Smooth muscle cell (in vitro differentiated cells): Measurements from ENCODE around the gene MAST4. TPM values are rescaled to one million over a fixed set of nuclear protein-coding genes. Genes with fewer than 3 reads are reported as not detected.

ENCODE experiments used
- DNase-seq: peaks from one replicate; lab custom pipeline; 2025; ENCODE audit not compliant: unreplicated experiment; lab: John Stamatoyannopoulos, UW
- H2AFZ ChIP-seq: fragments of 200-600 bp; sonication (generic); 2 replicates; pipeline ENCODE4 v1.6.0; 2016; ENCODE audit warnings: antibody characterized with exemption, low read depth, mild to moderate bottlenecking
- H3F3A ChIP-seq: fragments of 200-600 bp; sonication (generic); 2 replicates; pipeline ENCODE4 v1.6.0; 2017; ENCODE audit warnings: antibody characterized with exemption, low read depth
- H3K27ac ChIP-seq: fragments of 200-600 bp; sonication (generic); 2 replicates; pipeline ENCODE4 v1.5.1; 2016; ENCODE audit warnings: low read depth, mild to moderate bottlenecking
- H3K27me3 ChIP-seq: fragments of 200-600 bp; sonication (generic); 2 replicates; pipeline ENCODE4 v1.6.1; 2016; ENCODE audit warnings: low read depth, mild to moderate bottlenecking
- H3K36me3 ChIP-seq: fragments of 200-600 bp; sonication (generic); 2 replicates; pipeline ENCODE4 v1.5.1; 2016; ENCODE audit warnings: low read depth
- H3K4me1 ChIP-seq: fragments of 200-600 bp; sonication (generic); 2 replicates; pipeline ENCODE4 v1.5.1; 2016; ENCODE audit warnings: low read depth
- H3K4me2 ChIP-seq: fragments of 200-600 bp; sonication (generic); 2 replicates; pipeline ENCODE4 v1.6.0; 2016; ENCODE audit warnings: mild to moderate bottlenecking
- H3K4me3 ChIP-seq: fragments of 200-600 bp; sonication (generic); 2 replicates; pipeline ENCODE4 v1.5.1; 2016; ENCODE audit warnings: mild to moderate bottlenecking
- H3K79me2 ChIP-seq: fragments of 200-600 bp; sonication (generic); 2 replicates; pipeline ENCODE4 v1.6.0; 2016; ENCODE audit warnings: low read depth, mild to moderate bottlenecking
- H3K9ac ChIP-seq: fragments of 200-600 bp; sonication (generic); 2 replicates; pipeline ENCODE4 v1.6.0; 2016; ENCODE audit warnings: low read depth
- H3K9me3 ChIP-seq: fragments of 200-600 bp; sonication (generic); replicated peaks from 2 replicates; pipeline ENCODE4 v1.5.1; 2016; ENCODE audit warnings: low read depth
- H4K20me1 ChIP-seq: fragments of 200-600 bp; sonication (generic); 2 replicates; pipeline ENCODE4 v1.6.0; 2016; ENCODE audit warnings: low read depth
- CTCF ChIP-seq: fragments of 200-600 bp; sonication (generic); IDR thresholded peaks from 2 replicates; pipeline ENCODE4 v1.5.1; 2017; ENCODE audit warnings: borderline replicate concordance, mild to moderate bottlenecking, antibody characterized with exemption; ENCODE audit not compliant: insufficient read depth, poor library complexity, severe bottlenecking
- WGBS: methylation state at CpG from one replicate; pipeline ENCODE4 v1.1.7; 2016; ENCODE audit warnings: low lambda C conversion rate; 5-methylcytosine and 5-hydroxymethylcytosine counted together
- polyA plus RNA-seq: library from polyadenylated mRNA; unstranded; fragments of >200 nt; fragmentation: Nextera tagmentation; extraction: Ambion mirVana; gene quantifications from 2 replicates; pipeline ENCODE4 v1.2.1, GENCODE V29; 2016
- total RNA-seq: library from RNA; depleted of rRNA; stranded (reverse); fragments of >200 nt; gene quantifications from 2 replicates; pipeline ENCODE4 v1.2.3, GENCODE V29; 2014

MAST4 gene
- total and polyA plus RNA-seq, 2 experiments from 2014 or later = 6.3 to 24.0 TPM

DNA sequence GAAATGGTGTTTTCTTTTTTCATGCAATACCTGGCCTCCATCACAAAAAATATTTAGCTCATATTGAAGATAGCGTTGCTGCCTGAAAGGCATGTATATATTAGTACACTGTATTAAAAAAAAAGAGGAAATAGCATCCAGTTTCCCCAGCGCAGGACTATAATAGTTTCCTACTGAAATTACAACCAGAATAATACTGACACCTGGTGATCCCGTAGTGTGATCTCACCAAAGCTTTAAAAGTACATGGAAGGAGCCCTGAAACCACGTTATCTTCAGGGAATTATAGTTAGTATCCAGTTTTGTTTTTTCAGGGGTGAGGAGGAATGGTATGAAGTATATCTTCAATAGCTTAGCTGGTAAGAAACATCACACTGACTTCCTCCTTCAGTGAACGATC, 335.5 kb downstream of the MAST4 start:
- WGBS = 75% methylated on average over 5 of the region's 5 CpGs
- no peaks in the 10 kb centered on the region for H3F3A ChIP-seq

GRCh38 chr5:66932457-66932856, 336.3 kb downstream of the MAST4 start:
- H3K27me3 ChIP-seq = no peaks in the 10 kb centered on the region
- no peak overlapping the region for H3K9ac ChIP-seq
- H3K36me3 ChIP-seq = no peaks in the 10 kb centered on the region
- DNase-seq = no peak
- H3K4me3 ChIP-seq = no peak overlapping the region
- no peak overlapping the region for H3K27ac ChIP-seq
- H3K4me2 ChIP-seq = no peak overlapping the region
- no peaks in the 10 kb centered on the region for H3K4me1 ChIP-seq
- 92% methylated on average over 3 of the region's 3 CpGs for WGBS
- no peaks in the 10 kb centered on the region for H3K9me3 ChIP-seq
- no peaks in the 10 kb centered on the region for H3K79me2 ChIP-seq
- no peak overlapping the region for H2AFZ ChIP-seq
- no peak for TF ChIP-seq CTCF
- H4K20me1 ChIP-seq = no peaks in the 10 kb centered on the region
- no peaks in the 10 kb centered on the region for H3F3A ChIP-seq

More for the DNA sequence above, 335.5 kb downstream of the MAST4 start:
- no peak overlapping the region for H2AFZ ChIP-seq
- no peak for TF ChIP-seq CTCF
- no peaks in the 10 kb centered on the region for H3K79me2 ChIP-seq
- H3K4me1 ChIP-seq = no peaks in the 10 kb centered on the region
- no peaks in the 10 kb centered on the region for H3K9me3 ChIP-seq
- DNase-seq = no peak
- no peak overlapping the region for H3K4me3 ChIP-seq
- H4K20me1 ChIP-seq = no peaks in the 10 kb centered on the region
- no peaks in the 10 kb centered on the region for H3K27me3 ChIP-seq
- H3K36me3 ChIP-seq = no peaks in the 10 kb centered on the region
- H3K9ac ChIP-seq = no peak overlapping the region
- H3K27ac ChIP-seq = no peak overlapping the region
- H3K4me2 ChIP-seq = no peak overlapping the region

DNA sequence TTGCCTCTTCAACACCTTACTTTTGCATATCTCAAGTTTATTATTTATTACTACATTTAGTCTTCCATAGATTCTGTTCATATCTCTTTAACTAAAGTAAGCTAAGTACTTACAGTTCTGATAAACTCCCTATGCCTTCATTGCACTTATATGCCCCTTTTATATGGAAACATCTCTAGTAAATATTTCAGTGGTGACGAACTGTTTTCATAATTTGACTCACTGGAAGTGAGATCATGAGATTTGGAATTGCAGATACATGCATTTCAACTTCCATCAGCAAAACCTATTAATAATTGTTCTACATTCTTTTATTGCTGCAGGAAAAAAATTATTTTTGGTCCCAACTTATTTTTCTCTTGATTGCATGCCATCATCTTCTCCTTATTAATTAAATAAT, 336.9 kb downstream of the MAST4 start:
- H4K20me1 ChIP-seq = no peaks in the 10 kb centered on the region
- H3K79me2 ChIP-seq = no peaks in the 10 kb centered on the region
- no peaks in the 10 kb centered on the region for H3K4me1 ChIP-seq
- H3K9me3 ChIP-seq = no peaks in the 10 kb centered on the region
- no peak overlapping the region for H2AFZ ChIP-seq
- no peaks in the 10 kb centered on the region for H3K36me3 ChIP-seq
- 73% methylated on average over 1 of the region's 1 CpG for WGBS
- no peaks in the 10 kb centered on the region for H3F3A ChIP-seq
- H3K27ac ChIP-seq = no peak overlapping the region
- no peak overlapping the region for H3K9ac ChIP-seq
- TF ChIP-seq CTCF = no peak
- no peaks in the 10 kb centered on the region for H3K27me3 ChIP-seq
- H3K4me2 ChIP-seq = no peak overlapping the region
- H3K4me3 ChIP-seq = no peak overlapping the region
- DNase-seq = no peak

GRCh38 chr5:66939094-66939493, 342.9 kb downstream of the MAST4 start:
- no peak overlapping the region for H3K4me3 ChIP-seq
- 96% methylated on average over 2 of the region's 2 CpGs for WGBS
- no peaks in the 10 kb centered on the region for H3F3A ChIP-seq
- no peak overlapping the region for H3K9ac ChIP-seq
- H3K27ac ChIP-seq = no peak overlapping the region
- no peaks in the 10 kb centered on the region for H3K4me1 ChIP-seq
- H3K9me3 ChIP-seq = no peaks in the 10 kb centered on the region
- H3K27me3 ChIP-seq = no peaks in the 10 kb centered on the region
- H2AFZ ChIP-seq = no peak overlapping the region
- H4K20me1 ChIP-seq = no peaks in the 10 kb centered on the region
- H3K79me2 ChIP-seq = no peaks in the 10 kb centered on the region
- DNase-seq = no peak
- no peak overlapping the region for H3K4me2 ChIP-seq
- TF ChIP-seq CTCF = no peak
- no peaks in the 10 kb centered on the region for H3K36me3 ChIP-seq
